ENCODE results near the gene NOXA1.

NOXA1 gene

DNA sequence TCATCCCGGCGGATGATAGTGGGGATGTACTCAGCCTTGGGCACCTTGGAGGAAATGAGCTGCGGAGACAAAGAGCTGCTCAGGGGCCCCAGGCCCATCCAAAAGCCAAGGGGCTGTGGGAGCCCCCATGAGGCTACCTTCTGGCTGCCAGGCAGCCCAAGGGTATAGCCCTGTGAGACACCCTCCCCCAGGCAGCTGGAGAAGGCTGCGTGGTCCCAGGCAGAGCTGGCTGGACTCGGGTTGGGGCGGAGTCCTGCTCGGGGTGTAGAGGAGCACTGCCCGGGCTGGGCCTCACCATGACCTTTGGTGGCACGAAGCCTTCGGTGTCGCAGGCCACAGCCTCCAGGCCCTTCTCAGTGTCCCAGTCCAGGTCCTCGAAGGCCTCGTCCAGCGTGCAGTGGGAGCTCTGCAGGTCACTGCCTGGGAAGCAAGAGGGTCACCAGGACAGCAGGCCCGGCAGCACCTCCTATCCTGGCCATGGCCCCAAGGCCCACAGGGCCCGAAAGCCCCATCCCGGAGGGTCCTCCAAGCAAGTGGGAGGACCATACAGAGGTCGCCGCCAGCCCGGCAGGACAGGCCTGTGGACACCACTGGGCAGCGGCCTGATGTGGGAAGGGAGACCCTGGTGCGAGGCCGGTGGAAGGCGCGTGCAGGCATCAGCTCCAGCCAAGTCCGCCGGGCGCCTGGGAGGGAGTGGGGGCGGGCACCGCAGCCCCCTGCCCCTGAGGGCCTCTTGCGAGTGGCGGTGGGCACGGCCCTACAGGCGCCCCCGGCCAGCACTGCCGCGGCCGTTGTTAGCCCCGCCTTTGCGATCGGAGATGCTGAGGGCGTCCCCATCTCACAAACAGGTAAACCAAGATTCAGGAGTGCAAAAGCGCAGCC, 29.8 kb downstream of the NOXA1 start:
- peaks cover 2 to 19% of the 10 kb centered on the region in 2 donors for H3K4me1 ChIP-seq (ENCODE audit: control insufficient read depth in 2 of 2, insufficient read depth in 1 of 2, low read depth in 1 of 2, low read length in 2 of 2)
- H3K36me3 ChIP-seq (replicated peaks in 1 of 2; ENCODE audit: control insufficient read depth in 2 of 2, insufficient read depth in 2 of 2, low read length in 2 of 2) = peaks cover 30 to 70% of the 10 kb centered on the region in 2 donors
- H4K8ac ChIP-seq (ENCODE audit: low read depth, low read length) = no peak overlapping the region
- H2BK15ac ChIP-seq (ENCODE audit: low read length) = peak overlapping the region; percentile 95
- H3K9ac ChIP-seq (ENCODE audit: low read depth, low read length, poor library complexity) = peak overlapping the region; percentile 72
- H3K4me3 ChIP-seq (ENCODE audit: low read length in 2 of 2) = peak overlapping the region in 1 of 2 donors; percentile 69
- peak overlapping the region; percentile 95 for H2AK5ac ChIP-seq (ENCODE audit: low read depth, low read length)
- H2BK12ac ChIP-seq (ENCODE audit: low read length) = peak overlapping the region; percentile 94
- H2BK120ac ChIP-seq (ENCODE audit: low read depth, low read length) = no peak overlapping the region
- no peak overlapping the region for H2AFZ ChIP-seq (ENCODE audit: low read length)
- no peak overlapping the region for H4K91ac ChIP-seq (ENCODE audit: low read depth, low read length, poor library complexity)
- no peaks in the 10 kb centered on the region for H3K9me3 ChIP-seq (replicated peaks in 1 of 2; ENCODE audit: control insufficient read depth in 2 of 2, insufficient read depth in 1 of 2, low read depth in 1 of 2, low read length in 2 of 2)
- H3K4ac ChIP-seq (ENCODE audit: low read length) = no peak overlapping the region
- H3K27ac ChIP-seq (replicated peaks; ENCODE audit: low read length) = peak overlapping the region; percentile 67
- no peaks in the 10 kb centered on the region for H3K27me3 ChIP-seq (ENCODE audit: control insufficient read depth in 3 of 3, insufficient read depth in 3 of 3, low read depth in 1 of 3, low read length in 3 of 3)
- no CpG with 5 or more reads among the region's 43 CpGs for WGBS, 2 donors (ENCODE audit: extremely low coverage in 2 of 2, insufficient read length in 2 of 2, insufficient replicate concordance in 1 of 2)
- H3K79me1 ChIP-seq (ENCODE audit: low read depth, low read length) = peaks cover 21% of the 10 kb centered on the region
- DNase-seq (ENCODE audit: low spot score) = no peak
- H3K14ac ChIP-seq (ENCODE audit: low read length) = peak overlapping the region; percentile 9
- peak overlapping the region; percentile 66 for H2BK5ac ChIP-seq (ENCODE audit: low read length)
- H3K18ac ChIP-seq (ENCODE audit: low read length) = peak overlapping the region; percentile 93
- peak overlapping the region; percentile 73 for H3K4me2 ChIP-seq (ENCODE audit: insufficient read depth, low read length, poor library complexity, severe bottlenecking)
- H3K23ac ChIP-seq (ENCODE audit: low read depth, low read length, poor library complexity) = peak overlapping the region; percentile 85

DNA sequence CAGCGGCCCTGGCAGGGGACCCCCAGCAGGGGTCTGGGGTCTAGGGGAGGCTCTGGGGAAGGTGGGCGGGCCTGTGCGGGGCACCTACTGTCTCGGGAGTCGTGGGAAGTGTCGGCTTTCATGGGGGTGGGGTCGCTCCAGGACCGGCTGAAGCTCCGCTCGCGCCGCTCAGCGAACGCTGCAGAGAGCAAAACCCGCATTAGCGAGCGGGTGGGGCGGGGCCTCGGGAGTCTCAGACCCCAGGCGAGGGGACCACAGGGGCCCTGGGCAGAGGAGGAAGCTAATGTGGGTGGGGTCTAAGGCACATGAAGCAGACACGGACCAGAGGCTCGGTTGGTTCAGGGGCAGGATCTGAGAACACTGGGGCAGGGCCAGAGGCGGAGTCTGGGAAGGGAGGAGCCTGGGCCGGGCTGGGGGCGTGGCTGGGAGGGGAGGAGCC, 30.5 kb downstream of the NOXA1 start:
- Histone ChIP-seq H3K4ac (ENCODE audit: low read length) (no peak overlapping the region), H3K36me3 (replicated peaks in 1 of 2; ENCODE audit: control insufficient read depth in 2 of 2, insufficient read depth in 2 of 2, low read length in 2 of 2) (peaks cover 30 to 69% of the 10 kb centered on the region in 2 donors), H2BK120ac (ENCODE audit: low read depth, low read length) (no peak overlapping the region), H3K9ac (ENCODE audit: low read depth, low read length, poor library complexity) (no peak overlapping the region), H3K18ac (ENCODE audit: low read length) (peak overlapping the region; percentile 93), H2BK5ac (ENCODE audit: low read length) (peak overlapping the region; percentile 66), H3K4me3 (ENCODE audit: low read length in 2 of 2) (peak overlapping the region in 1 of 2 donors; percentile 69), H3K4me2 (ENCODE audit: insufficient read depth, low read length, poor library complexity, severe bottlenecking) (peak overlapping the region; percentile 73), H2AK5ac (ENCODE audit: low read depth, low read length) (peak overlapping the region; percentile 95), H3K14ac (ENCODE audit: low read length) (no peak overlapping the region), H2BK12ac (ENCODE audit: low read length) (peak overlapping the region; percentile 94), H3K79me1 (ENCODE audit: low read depth, low read length) (peaks cover 27% of the 10 kb centered on the region), H2BK15ac (ENCODE audit: low read length) (peak overlapping the region; percentile 95), H3K27me3 (ENCODE audit: control insufficient read depth in 3 of 3, insufficient read depth in 3 of 3, low read depth in 1 of 3, low read length in 3 of 3) (no peaks in the 10 kb centered on the region), H3K9me3 (replicated peaks in 1 of 2; ENCODE audit: control insufficient read depth in 2 of 2, insufficient read depth in 1 of 2, low read depth in 1 of 2, low read length in 2 of 2) (no peaks in the 10 kb centered on the region), H4K8ac (ENCODE audit: low read depth, low read length) (no peak overlapping the region), H3K27ac (replicated peaks; ENCODE audit: low read length) (peak overlapping the region; percentile 67), H4K91ac (ENCODE audit: low read depth, low read length, poor library complexity) (no peak overlapping the region), H3K23ac (ENCODE audit: low read depth, low read length, poor library complexity) (peak overlapping the region; percentile 85), H3K4me1 (ENCODE audit: control insufficient read depth in 2 of 2, insufficient read depth in 1 of 2, low read depth in 1 of 2, low read length in 2 of 2) (peaks cover 5 to 23% of the 10 kb centered on the region in 2 donors), H2AFZ (ENCODE audit: low read length) (no peak overlapping the region)
- peak; percentile 93 for DNase-seq (ENCODE audit: low spot score)
- no CpG with 5 or more reads among the region's 25 CpGs for WGBS, 2 donors (ENCODE audit: extremely low coverage in 2 of 2, insufficient read length in 2 of 2, insufficient replicate concordance in 1 of 2)

DNA sequence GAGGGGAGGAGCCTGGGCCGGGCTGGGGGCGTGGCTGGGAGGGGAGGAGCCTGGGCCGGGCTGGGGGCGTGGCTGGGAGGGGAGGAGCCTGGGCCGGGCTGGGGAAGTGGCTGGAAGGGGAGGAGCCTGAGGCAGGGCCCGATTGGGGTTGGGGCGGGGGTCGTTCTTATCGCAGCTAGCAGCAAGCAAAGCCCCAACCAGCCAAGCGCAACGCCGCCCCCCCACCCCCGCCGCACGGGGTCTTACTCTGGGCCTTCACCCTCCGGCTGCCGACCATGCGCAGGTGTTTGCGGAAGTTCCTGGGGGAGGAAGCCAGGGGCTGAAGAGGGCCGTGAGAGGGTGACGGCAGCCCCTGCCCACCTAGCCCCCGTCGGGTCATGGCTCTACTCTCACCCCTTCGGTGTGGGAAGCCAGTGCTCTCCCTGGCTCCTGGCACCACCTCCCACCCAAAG, 31.0 kb downstream of the NOXA1 start:
- H3K27me3 ChIP-seq (ENCODE audit: control insufficient read depth in 3 of 3, insufficient read depth in 3 of 3, low read depth in 1 of 3, low read length in 3 of 3) = no peaks in the 10 kb centered on the region
- H4K91ac ChIP-seq (ENCODE audit: low read depth, low read length, poor library complexity) = peak overlapping the region; percentile 97
- peaks cover 30 to 64% of the 10 kb centered on the region in 2 donors for H3K36me3 ChIP-seq (replicated peaks in 1 of 2; ENCODE audit: control insufficient read depth in 2 of 2, insufficient read depth in 2 of 2, low read length in 2 of 2)
- no peak overlapping the region for H2BK5ac ChIP-seq (ENCODE audit: low read length)
- H3K9ac ChIP-seq (ENCODE audit: low read depth, low read length, poor library complexity) = peak overlapping the region; percentile 86
- peak overlapping the region; percentile 85 for H3K23ac ChIP-seq (ENCODE audit: low read depth, low read length, poor library complexity)
- WGBS, 2 donors (ENCODE audit: extremely low coverage in 2 of 2, insufficient read length in 2 of 2, insufficient replicate concordance in 1 of 2) = no CpG with 5 or more reads among the region's 24 CpGs
- H2AK5ac ChIP-seq (ENCODE audit: low read depth, low read length) = peak overlapping the region; percentile 97
- peak overlapping the region; percentile 73 for H2BK12ac ChIP-seq (ENCODE audit: low read length)
- peak overlapping the region; percentile 38 for H3K27ac ChIP-seq (replicated peaks; ENCODE audit: low read length)
- H3K14ac ChIP-seq (ENCODE audit: low read length) = peak overlapping the region; percentile 71
- peak overlapping the region; percentile 96 for H2BK120ac ChIP-seq (ENCODE audit: low read depth, low read length)
- H2BK15ac ChIP-seq (ENCODE audit: low read length) = peak overlapping the region; percentile 85
- H4K8ac ChIP-seq (ENCODE audit: low read depth, low read length) = no peak overlapping the region
- H2AFZ ChIP-seq (ENCODE audit: low read length) = no peak overlapping the region
- peaks cover 28% of the 10 kb centered on the region for H3K79me1 ChIP-seq (ENCODE audit: low read depth, low read length)
- peak overlapping the region in 1 of 2 donors; percentile 0 for H3K4me3 ChIP-seq (ENCODE audit: low read length in 2 of 2)
- peak overlapping the region; percentile 97 for H3K18ac ChIP-seq (ENCODE audit: low read length)
- DNase-seq (ENCODE audit: low spot score) = peak; percentile 76
- H3K4ac ChIP-seq (ENCODE audit: low read length) = peak overlapping the region; percentile 37
- H3K4me1 ChIP-seq (ENCODE audit: control insufficient read depth in 2 of 2, insufficient read depth in 1 of 2, low read depth in 1 of 2, low read length in 2 of 2) = peaks cover 5 to 23% of the 10 kb centered on the region in 2 donors
- peak overlapping the region; percentile 86 for H3K4me2 ChIP-seq (ENCODE audit: insufficient read depth, low read length, poor library complexity, severe bottlenecking)
- H3K9me3 ChIP-seq (replicated peaks in 1 of 2; ENCODE audit: control insufficient read depth in 2 of 2, insufficient read depth in 1 of 2, low read depth in 1 of 2, low read length in 2 of 2) = no peaks in the 10 kb centered on the region
